GM19328 (cell line): Measurements from ENCODE around the gene PLA2G12B.

Experiments
- ATAC-seq: cut with Tn5 transposase; IDR thresholded peaks from one replicate; pipeline ENCODE4 v1.9.1; 2021; ENCODE audit warnings: mild to moderate bottlenecking, moderate library complexity; ENCODE audit not compliant: unreplicated experiment

PLA2G12B gene

DNA sequence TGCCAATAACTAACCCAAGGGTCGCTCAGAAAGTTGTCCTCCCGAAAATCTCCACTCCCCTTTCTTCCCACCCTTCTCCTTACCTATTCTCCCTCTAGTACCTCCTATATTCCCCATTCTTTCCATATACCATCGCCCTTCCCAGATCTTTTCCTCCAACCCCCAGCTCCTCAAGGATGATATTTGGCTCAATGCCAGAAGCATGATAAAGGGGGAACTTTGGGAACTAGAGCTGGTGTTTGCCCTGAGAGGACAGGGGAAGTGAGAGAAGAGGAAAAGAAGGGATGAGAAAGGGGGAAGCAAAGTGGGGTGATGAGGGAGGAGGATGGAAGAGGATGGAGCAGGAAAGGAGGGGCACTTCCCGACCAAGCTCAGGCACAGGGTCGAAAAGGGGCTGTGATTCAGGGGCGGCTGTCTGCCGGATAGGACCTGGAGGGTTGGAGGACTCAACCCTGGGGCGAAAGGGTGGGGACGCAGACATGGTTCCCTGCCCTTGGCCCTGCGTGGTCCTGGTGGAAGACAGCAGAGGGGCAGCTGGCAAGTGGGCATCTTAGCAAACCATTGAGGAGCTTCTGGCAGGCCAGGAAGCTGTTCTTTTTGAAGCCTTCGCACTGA is 59.3 kb downstream of the PLA2G12B start:
- no peak for ATAC-seq

DNA sequence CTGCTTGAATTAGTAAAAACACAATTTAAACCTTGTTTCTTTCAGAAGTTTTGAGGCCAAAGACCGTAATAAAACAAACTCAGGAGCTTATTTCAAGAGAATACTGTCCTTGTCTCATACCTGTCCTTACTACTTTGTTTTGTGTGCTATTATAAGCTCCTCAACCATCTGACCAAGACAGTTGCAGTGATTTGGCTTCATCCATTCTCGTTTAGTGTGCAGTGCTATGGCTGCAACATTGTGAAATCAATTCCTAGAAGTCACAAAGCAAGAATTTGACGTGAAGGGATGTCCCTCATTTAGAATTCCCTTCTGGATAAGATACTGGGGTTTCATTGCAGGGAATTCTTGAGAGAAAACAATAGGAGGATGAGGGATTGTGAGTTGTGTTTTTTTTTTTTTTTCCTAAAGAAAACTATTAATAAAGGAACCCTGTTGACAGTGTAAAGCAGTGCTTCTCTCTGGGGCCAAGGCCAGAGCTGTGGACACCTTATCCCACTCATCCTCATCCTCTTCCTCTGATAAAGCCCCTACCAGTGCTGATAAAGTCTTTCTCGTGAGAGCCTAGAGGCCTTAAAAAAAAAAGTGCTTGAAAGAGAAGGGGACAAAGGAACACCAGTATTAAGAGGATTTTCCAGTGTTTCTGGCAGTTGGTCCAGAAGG is 61.3 kb downstream of the PLA2G12B start, which contains the start of gene OIT3:
TSS of gene OIT3 (plus strand) at position 604 of the 663 bp plus-strand sequence. CDS start 60 bp downstream, outside the sequence.
- no peak for ATAC-seq

DNA sequence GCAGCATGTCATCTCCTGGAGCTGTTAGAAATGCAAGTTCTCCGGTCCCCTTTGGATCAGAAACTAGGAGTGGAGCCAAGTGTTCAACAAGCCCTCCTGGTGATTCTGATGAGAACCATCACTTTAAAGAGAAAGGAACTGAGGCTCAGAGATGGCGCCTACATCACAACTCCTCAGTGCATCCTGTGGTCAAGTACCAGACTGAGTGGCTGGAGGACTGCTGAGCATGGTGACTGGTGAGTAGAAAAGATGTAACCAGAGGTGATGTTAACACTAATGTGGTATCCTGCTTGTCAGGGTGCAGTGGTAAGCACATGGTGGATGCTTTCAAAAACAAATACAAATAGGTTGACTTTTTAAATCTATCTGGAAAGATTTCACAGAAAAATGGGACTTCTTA is 64.5 kb downstream of the PLA2G12B start:
- ATAC-seq = no peak

DNA sequence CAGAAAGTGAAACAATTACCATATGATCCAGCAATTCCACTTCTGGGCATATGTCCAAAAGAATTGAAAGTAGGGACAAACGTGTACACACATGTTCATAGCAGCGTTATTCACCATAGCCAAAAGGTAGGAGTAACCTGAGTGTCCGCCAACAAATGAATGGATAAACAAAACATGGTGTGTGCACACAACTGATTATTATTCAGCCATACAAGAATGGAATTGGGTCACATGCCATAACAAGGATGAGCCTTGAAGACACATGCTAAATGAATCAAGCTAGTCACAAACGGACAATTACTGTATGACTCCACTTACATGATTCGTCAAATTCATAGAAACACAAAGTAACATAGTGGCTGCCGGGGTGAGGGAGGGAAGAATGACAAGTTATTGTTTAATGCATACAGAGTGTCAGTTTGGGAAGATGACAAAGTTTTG is 65.2 kb downstream of the PLA2G12B start:
- no peak for ATAC-seq

DNA sequence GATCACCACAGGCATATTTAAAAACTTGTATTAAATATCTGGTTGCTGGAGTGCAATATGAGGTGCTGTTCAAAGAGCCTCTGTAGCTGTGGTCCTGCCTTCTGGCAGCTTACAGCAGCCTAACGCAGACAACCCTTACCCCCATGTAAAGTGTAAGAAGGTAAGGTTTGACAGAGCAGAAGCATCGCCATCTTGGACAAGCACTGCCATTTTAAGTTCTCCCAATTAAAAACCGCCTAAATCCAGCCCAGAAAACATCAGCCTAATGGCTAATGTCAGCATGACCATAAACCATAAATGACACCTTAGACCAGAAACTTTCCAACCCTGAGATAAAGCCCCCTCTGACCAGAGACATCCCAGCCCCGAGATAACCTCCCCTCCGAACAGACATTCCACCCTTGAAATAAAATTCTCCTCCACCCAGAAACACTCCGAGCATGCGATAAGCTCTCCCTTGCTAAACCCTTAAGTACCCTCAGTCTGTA is 66.4 kb downstream of the PLA2G12B start:
- no peak for ATAC-seq

DNA sequence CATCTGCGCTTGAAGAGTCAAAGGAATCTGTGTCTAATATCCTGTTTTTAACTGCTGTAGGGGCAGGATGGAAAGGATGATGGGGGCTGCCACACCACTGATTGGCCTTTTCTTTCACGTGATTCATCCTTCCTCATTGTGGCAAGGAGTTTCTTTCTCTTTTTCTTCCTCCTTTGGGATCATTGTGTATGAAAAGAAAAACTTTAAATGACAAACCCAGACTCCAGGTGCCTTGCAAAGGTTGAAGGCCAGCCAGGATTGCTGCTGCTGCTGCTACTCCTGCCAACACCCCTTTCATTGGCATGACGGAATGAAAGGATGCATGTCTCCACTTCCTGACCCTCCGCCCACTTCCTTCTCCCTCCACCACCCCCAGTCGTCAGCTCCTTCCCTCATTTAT is 67.6 kb downstream of the PLA2G12B start:
- ATAC-seq = no peak

DNA sequence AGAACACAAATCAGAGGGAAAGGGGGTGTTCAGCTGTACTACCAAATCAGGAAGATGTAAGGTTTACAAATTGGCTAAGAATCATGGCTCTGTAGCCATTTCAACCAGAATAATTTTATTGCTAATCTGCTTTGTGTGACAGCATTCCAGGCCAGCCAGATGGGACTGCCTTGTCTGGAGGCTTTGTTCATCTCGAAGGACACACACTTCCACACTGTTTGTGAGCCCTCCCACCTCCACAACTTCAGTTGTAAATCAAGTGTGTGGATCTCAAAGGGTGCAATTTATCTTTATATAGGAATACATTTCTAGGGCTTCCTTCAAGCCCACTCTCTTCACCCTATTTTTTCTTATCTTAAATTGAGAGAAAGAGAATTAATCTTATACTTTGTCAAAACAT is 68.0 kb downstream of the PLA2G12B start:
- ATAC-seq = no peak

DNA sequence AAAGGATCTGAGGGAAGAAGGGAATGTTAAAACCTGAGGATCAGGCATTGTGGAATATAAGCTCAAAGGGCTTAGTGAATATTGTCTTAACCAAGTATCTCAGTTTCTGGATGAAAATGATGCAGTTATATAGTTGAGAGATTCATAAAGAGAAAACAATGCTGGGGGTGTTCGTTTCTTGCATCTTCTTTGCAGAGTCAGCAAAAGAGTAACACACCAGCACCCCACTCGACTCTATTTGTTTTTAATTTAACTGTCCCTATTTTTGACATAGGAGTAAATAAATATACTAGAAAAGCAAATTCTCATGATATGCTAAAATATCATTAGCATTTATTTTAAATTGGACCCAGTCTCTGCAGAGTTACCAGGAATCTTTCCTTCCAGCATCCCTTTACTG is 68.7 kb downstream of the PLA2G12B start:
- no peak for ATAC-seq
